Panc1 (cell line): Measurements from ENCODE around the gene GPR162. TPM values are rescaled to one million over a fixed set of nuclear protein-coding genes. Genes with fewer than 3 reads are reported as not detected.

Source experiments
- ATAC-seq: fragments of 200-7000 bp; cut with Tn5 transposase; 2 replicates; pipeline ENCODE4 v1.9.1; 2020; ENCODE audit warnings: mild to moderate bottlenecking, moderate library complexity
- BruUV-seq: library from RNA; stranded (reverse); fragments of 400-500 nt; replicated peaks from 2 replicates; lab custom pipeline; 2021; lab: Mats Ljungman, UMichigan
- CTCF ChIA-PET: fragments of 300-600 bp; sonication (Branson Sonifier 250); formaldehyde crosslinking; loops from one replicate; lab custom pipeline; 2022; ENCODE audit warnings: antibody characterized with exemption; lab: Charles Lee
- POLR2A ChIA-PET: fragments of 300-600 bp; sonication (Branson Sonifier 250); formaldehyde crosslinking; loops from one replicate; lab custom pipeline; 2022; ENCODE audit warnings: antibody characterized with exemption; lab: Charles Lee
- DNase-seq: peaks from one replicate; pipeline ENCODE4 v3.0.0-alpha.2; 2010; ENCODE audit warnings: low read depth, low spot score
- H3K27ac ChIP-seq: 2 replicates; pipeline ENCODE4 v1.5.1; 2011; ENCODE audit warnings: mild to moderate bottlenecking, low read length, inconsistent platforms
- H3K27me3 ChIP-seq: fragments of 200-500 bp; sonication (Bioruptor generic); 2 replicates; pipeline ENCODE4 v1.6.0; 2014; ENCODE audit warnings: low read length, inconsistent platforms; ENCODE audit not compliant: control insufficient read depth, insufficient read depth
- H3K36me3 ChIP-seq: fragments of 200-500 bp; sonication (Bioruptor generic); 2 replicates; pipeline ENCODE4 v1.5.1; 2014; ENCODE audit warnings: inconsistent platforms, mild to moderate bottlenecking, low read length, moderate library complexity; ENCODE audit not compliant: control insufficient read depth, insufficient read depth
- H3K4me1 ChIP-seq: 2 replicates; pipeline ENCODE4 v1.5.1; 2011; ENCODE audit warnings: inconsistent platforms, mild to moderate bottlenecking, low read length, moderate library complexity; ENCODE audit not compliant: control insufficient read depth, insufficient read depth
- H3K4me3 ChIP-seq, 2 experiments: 2 replicates each; pipeline ENCODE4 v1.5.1; 2011 to 2012; ENCODE audit warnings: low read depth in 2 of 2, low read length in 2 of 2, mild to moderate bottlenecking in 2 of 2, inconsistent platforms in 1 of 2, moderate library complexity in 1 of 2
- H3K9me3 ChIP-seq: fragments of 200-500 bp; sonication (Bioruptor generic); 2 replicates; pipeline ENCODE4 v1.5.1; 2014; ENCODE audit warnings: low read depth, mild to moderate bottlenecking, inconsistent platforms, low read length, moderate library complexity; ENCODE audit not compliant: control insufficient read depth, insufficient read depth
- CTCF ChIP-seq: fragments of 450-650 bp; IDR thresholded peaks from 2 replicates; pipeline ENCODE4 v1.5.1; 2017; ENCODE audit warnings: mild to moderate bottlenecking
- POLR2AphosphoS5 ChIP-seq: IDR thresholded peaks from 2 replicates; pipeline ENCODE4 v1.6.1; 2012; ENCODE audit warnings: mild to moderate bottlenecking, low read depth, low read length, moderate library complexity
- SIN3A ChIP-seq: IDR thresholded peaks from 2 replicates; pipeline ENCODE4 v1.6.1; 2012; ENCODE audit warnings: low read depth, mild to moderate bottlenecking, low read length, moderate library complexity, borderline replicate concordance; ENCODE audit not compliant: insufficient read depth
- TCF7L2 ChIP-seq: IDR thresholded peaks from 2 replicates; pipeline ENCODE4 v1.6.1; 2011; ENCODE audit warnings: mild to moderate bottlenecking, low read depth, low read length, inconsistent platforms
- in situ Hi-C: cut with HindIII; loops from 2 replicates; pipeline ENCODE4 v1.10.0; 2016; ENCODE audit warnings: low sequenced_read_pairs, low pct_unique_long_range_greater_than_20kb
- intact Hi-C: fragments of 100-400 bp; cut with micrococcal nuclease; formaldehyde crosslinking; loops from one replicate; pipeline ENCODE4 v1.10.0; 2022; ENCODE audit not compliant: unreplicated experiment
- total RNA-seq: library from RNA; stranded (reverse); gene quantifications from one replicate; pipeline ENCODE4 v1.2.1, GENCODE V29; 2021; ENCODE audit not compliant: unreplicated experiment
- TF ChIP-seq, protein P1 (sequence below), 2 experiments: IDR thresholded peaks; 2 replicates each; pipeline ENCODE4 v1.6.1; 2011 to 2012; ENCODE audit warnings: low read depth in 2 of 2, control low read depth in 1 of 2, low read length in 1 of 2, mild to moderate bottlenecking in 1 of 2, moderate library complexity in 1 of 2; ENCODE audit not compliant: insufficient read depth in 1 of 2

Gene GPR162
- total RNA-seq, 1 experiment from 2014 or later, result 1.3 TPM

DNA sequence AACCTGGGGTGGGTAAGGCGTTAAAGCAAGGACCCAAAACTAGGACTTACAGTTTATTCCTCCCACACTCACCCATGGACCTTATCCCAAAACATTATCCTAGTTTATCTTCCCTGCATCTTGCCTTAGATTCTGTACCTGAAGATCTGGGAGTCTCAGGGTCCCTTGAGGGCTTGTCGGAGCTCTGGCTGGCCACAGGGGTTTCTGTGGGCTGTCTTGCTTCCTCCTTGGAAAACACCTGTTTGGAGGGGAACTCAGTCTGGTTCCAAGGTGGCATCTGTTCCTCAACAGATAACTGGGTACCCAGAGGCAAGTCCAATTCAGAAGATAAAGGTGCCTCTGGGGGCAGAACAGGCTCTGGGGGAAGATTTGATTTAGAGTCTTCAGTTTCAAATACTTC is 27.8 kb downstream of the GPR162 start:
- in situ Hi-C loops, result no loop called here
- Histone ChIP-seq H3K27ac (no peak overlapping the region), H3K4me3 (no peak overlapping the region; a peak in 1 of 4 replicates), H3K4me1 (peaks cover 15% of the 10 kb centered on the region), H3K36me3 (peaks cover 10% of the 10 kb centered on the region), H3K9me3 (no peaks in the 10 kb centered on the region), H3K27me3 (no peaks in the 10 kb centered on the region)
- no peak for TF ChIP-seq CTCF
- no peak for TF ChIP-seq SIN3A
- TF ChIP-seq, protein P1, sequence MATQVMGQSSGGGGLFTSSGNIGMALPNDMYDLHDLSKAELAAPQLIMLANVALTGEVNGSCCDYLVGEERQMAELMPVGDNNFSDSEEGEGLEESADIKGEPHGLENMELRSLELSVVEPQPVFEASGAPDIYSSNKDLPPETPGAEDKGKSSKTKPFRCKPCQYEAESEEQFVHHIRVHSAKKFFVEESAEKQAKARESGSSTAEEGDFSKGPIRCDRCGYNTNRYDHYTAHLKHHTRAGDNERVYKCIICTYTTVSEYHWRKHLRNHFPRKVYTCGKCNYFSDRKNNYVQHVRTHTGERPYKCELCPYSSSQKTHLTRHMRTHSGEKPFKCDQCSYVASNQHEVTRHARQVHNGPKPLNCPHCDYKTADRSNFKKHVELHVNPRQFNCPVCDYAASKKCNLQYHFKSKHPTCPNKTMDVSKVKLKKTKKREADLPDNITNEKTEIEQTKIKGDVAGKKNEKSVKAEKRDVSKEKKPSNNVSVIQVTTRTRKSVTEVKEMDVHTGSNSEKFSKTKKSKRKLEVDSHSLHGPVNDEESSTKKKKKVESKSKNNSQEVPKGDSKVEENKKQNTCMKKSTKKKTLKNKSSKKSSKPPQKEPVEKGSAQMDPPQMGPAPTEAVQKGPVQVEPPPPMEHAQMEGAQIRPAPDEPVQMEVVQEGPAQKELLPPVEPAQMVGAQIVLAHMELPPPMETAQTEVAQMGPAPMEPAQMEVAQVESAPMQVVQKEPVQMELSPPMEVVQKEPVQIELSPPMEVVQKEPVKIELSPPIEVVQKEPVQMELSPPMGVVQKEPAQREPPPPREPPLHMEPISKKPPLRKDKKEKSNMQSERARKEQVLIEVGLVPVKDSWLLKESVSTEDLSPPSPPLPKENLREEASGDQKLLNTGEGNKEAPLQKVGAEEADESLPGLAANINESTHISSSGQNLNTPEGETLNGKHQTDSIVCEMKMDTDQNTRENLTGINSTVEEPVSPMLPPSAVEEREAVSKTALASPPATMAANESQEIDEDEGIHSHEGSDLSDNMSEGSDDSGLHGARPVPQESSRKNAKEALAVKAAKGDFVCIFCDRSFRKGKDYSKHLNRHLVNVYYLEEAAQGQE (IDR thresholded peaks at IDR 0.05; ENCODE audit: insufficient read depth in 1 of 2, low read depth in 2 of 2, low read length in 1 of 2), result no peak
- no peak for TF ChIP-seq POLR2AphosphoS5
- TF ChIP-seq TCF7L2, result no peak
- ChIA-PET POLR2A (interaction anchor here (0.5 kb wide), 1 partner anchor 60 kb away, joined by 4 read pairs; no protein-coding TSS in a partner anchor), CTCF (no interaction called here)
- no TSS peak for BruUV-seq
- no peak for ATAC-seq
- intact Hi-C loops, result no loop called here
- no peak for DNase-seq

- Histone ChIP-seq H3K9me3 (no peaks in the 10 kb centered on the region), H3K36me3 (peaks cover 10% of the 10 kb centered on the region), H3K27ac (peak overlapping the region; percentile 94), H3K27me3 (no peaks in the 10 kb centered on the region), H3K4me1 (peaks cover 15% of the 10 kb centered on the region), H3K4me3 (peak overlapping the region; percentile 75 to 89)
- TF ChIP-seq TCF7L2, result no peak
- TF ChIP-seq CTCF, result no peak
- TF ChIP-seq SIN3A, result no peak
- TF ChIP-seq, protein P1 (IDR thresholded peaks at IDR 0.05; ENCODE audit: insufficient read depth in 1 of 2, low read depth in 2 of 2, low read length in 1 of 2), result no peak
- TF ChIP-seq POLR2AphosphoS5, result no peak
- no TSS peak for BruUV-seq
- POLR2A ChIA-PET, result interaction anchor here (0.9 to 1.1 kb wide), 2 partner anchors 75 to 126 kb away, joined by 3 read pairs; partner anchors contain the start of gene COPS7A
- no peak for DNase-seq
- CTCF ChIA-PET, result no interaction called here
- no peak for ATAC-seq
- intact Hi-C loops, result no loop called here
- in situ Hi-C loops, result no loop called here
Measured at GRCh38 chr12:6849976-6850560, 28.4 kb downstream of the GPR162 start.
